ENCODE results near the gene RAB36. TPM values are rescaled to one million over a fixed set of nuclear protein-coding genes. Genes with fewer than 3 reads are reported as not detected.

Gene RAB36
- total RNA-seq, 2 donors from 2014 or later: 0.25 TPM; not detected in 1

GRCh38 chr22:23212061-23213021 is 67.1 kb downstream of the RAB36 start:
- Mint-ChIP-seq H3K9me3 (no peaks in the 10 kb centered on the region), H3K27ac (peak overlapping the region; percentile 12 to 82), H3K36me3 (peaks cover 0 to 4% of the 10 kb centered on the region in 2 donors)
- DNase-seq (ENCODE audit: low spot score in 2 of 2): no peak
- no peak for ATAC-seq

- Mint-ChIP-seq H3K27ac (peak overlapping the region in 1 of 2 donors; percentile 95), H3K36me3 (no peaks in the 10 kb centered on the region), H3K9me3 (no peaks in the 10 kb centered on the region)
- ATAC-seq (no peak), DNase-seq (ENCODE audit: low spot score in 2 of 2) (no peak)
Observed at GRCh38 chr22:23213022-23213555, 67.8 kb downstream of the RAB36 start.

GRCh38 chr22:23213581-23214334 is 68.5 kb downstream of the RAB36 start:
- Mint-ChIP-seq H3K27ac (peak overlapping the region; percentile 91 to 95), H3K36me3 (no peaks in the 10 kb centered on the region), H3K9me3 (no peaks in the 10 kb centered on the region)
- ATAC-seq (no peak), DNase-seq (ENCODE audit: low spot score in 2 of 2) (no peak)

Other genes starting within 250 kb of the RAB36 start
- gene GNAZ, start 75.0 kb upstream of the RAB36 start, total RNA-seq: under 1 TPM; 0.39 to 0.61 TPM
- gene RSPH14, start 3.5 kb upstream of the RAB36 start, total RNA-seq: under 1 TPM; 0.18 to 0.33 TPM
- 10 to 100 TPM; 44.9 to 63.7 TPM for gene BCR, start 35.0 kb downstream of the RAB36 start, total RNA-seq

Measured in activated naive CD4-positive, alpha-beta T cell treated with anti-CD3 and anti-CD28 coated beads, Interleukin-2, amount 50 U/mL, for 72 hours (primary cell).